ENCODE results near the gene STXBP4.

The STXBP4 gene

GRCh38 chr17:54967621-54968261 is 824 bp upstream of the STXBP4 start:
- TF ChIP-seq ARNTL (CRISPR knock-in tag; IDR thresholded peaks at IDR 0.05; ENCODE audit: borderline replicate concordance, low read depth) (no peak), ZNF8 (CRISPR knock-in tag; IDR thresholded peaks at IDR 0.05) (no peak), ZFP3 (CRISPR knock-in tag; IDR thresholded peaks at IDR 0.05) (no peak), GLIS3 (CRISPR knock-in tag; IDR thresholded peaks at IDR 0.05) (no peak), TCF4 (CRISPR knock-in tag; IDR thresholded peaks at IDR 0.05; ENCODE audit: borderline replicate concordance) (no peak), ESRRG (CRISPR knock-in tag; IDR thresholded peaks at IDR 0.05) (no peak), TOX (CRISPR knock-in tag; IDR thresholded peaks at IDR 0.05; ENCODE audit: borderline replicate concordance) (no peak), ZFP30 (CRISPR knock-in tag; IDR thresholded peaks at IDR 0.05) (no peak), BACH2 (CRISPR knock-in tag; IDR thresholded peaks at IDR 0.05; ENCODE audit: borderline replicate concordance) (no peak), RARB (CRISPR knock-in tag; IDR thresholded peaks at IDR 0.05) (no peak), POU6F1 (CRISPR knock-in tag; IDR thresholded peaks at IDR 0.05; ENCODE audit: borderline replicate concordance, low read depth) (no peak), ZNF70 (CRISPR knock-in tag; IDR thresholded peaks at IDR 0.05) (no peak), TSHZ2 (CRISPR knock-in tag; IDR thresholded peaks at IDR 0.05) (no peak)
- TF ChIP-seq, protein P1, sequence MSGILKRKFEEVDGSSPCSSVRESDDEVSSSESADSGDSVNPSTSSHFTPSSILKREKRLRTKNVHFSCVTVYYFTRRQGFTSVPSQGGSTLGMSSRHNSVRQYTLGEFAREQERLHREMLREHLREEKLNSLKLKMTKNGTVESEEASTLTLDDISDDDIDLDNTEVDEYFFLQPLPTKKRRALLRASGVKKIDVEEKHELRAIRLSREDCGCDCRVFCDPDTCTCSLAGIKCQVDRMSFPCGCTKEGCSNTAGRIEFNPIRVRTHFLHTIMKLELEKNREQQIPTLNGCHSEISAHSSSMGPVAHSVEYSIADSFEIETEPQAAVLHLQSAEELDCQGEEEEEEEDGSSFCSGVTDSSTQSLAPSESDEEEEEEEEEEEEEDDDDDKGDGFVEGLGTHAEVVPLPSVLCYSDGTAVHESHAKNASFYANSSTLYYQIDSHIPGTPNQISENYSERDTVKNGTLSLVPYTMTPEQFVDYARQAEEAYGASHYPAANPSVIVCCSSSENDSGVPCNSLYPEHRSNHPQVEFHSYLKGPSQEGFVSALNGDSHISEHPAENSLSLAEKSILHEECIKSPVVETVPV (CRISPR knock-in tag; IDR thresholded peaks at IDR 0.05): no peak
- ATAC-seq: peak; percentile 36

DNA sequence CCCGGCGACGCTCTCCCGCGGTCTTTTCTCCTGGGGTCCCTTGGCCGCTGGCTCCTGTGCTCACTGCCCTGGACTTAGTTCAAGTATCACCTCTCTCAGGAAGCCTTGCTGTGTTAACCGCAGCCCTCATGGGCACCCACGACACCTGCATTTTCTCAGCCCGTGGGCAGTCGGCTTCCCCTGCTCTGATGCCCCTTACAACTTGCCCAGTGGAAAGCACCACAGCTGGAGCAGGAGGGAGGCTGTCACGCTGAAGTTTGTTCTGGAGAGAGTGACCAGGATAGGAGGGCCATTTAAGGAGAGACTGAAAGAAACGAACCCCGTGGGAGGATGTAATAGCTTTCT is 395 bp downstream of the STXBP4 start:
- ATAC-seq: peak; percentile 69
- TF ChIP-seq ZNF70 (CRISPR knock-in tag; IDR thresholded peaks at IDR 0.05) (no peak), ESRRG (CRISPR knock-in tag; IDR thresholded peaks at IDR 0.05) (no peak), TOX (CRISPR knock-in tag; IDR thresholded peaks at IDR 0.05; ENCODE audit: borderline replicate concordance) (no peak), ZFP30 (CRISPR knock-in tag; IDR thresholded peaks at IDR 0.05) (no peak), TSHZ2 (CRISPR knock-in tag; IDR thresholded peaks at IDR 0.05) (no peak), ZC3H10 (CRISPR knock-in tag; IDR thresholded peaks at IDR 0.05) (no peak), PPARA (CRISPR knock-in tag; IDR thresholded peaks at IDR 0.05; ENCODE audit: borderline replicate concordance) (no peak), POU6F1 (CRISPR knock-in tag; IDR thresholded peaks at IDR 0.05; ENCODE audit: borderline replicate concordance, low read depth) (no peak), CSDC2 (CRISPR knock-in tag; IDR thresholded peaks at IDR 0.05) (no peak)
- TF ChIP-seq, protein P1 (CRISPR knock-in tag; IDR thresholded peaks at IDR 0.05): no peak
